ENCODE measurements around the gene KNSTRN.

Gene KNSTRN

DNA sequence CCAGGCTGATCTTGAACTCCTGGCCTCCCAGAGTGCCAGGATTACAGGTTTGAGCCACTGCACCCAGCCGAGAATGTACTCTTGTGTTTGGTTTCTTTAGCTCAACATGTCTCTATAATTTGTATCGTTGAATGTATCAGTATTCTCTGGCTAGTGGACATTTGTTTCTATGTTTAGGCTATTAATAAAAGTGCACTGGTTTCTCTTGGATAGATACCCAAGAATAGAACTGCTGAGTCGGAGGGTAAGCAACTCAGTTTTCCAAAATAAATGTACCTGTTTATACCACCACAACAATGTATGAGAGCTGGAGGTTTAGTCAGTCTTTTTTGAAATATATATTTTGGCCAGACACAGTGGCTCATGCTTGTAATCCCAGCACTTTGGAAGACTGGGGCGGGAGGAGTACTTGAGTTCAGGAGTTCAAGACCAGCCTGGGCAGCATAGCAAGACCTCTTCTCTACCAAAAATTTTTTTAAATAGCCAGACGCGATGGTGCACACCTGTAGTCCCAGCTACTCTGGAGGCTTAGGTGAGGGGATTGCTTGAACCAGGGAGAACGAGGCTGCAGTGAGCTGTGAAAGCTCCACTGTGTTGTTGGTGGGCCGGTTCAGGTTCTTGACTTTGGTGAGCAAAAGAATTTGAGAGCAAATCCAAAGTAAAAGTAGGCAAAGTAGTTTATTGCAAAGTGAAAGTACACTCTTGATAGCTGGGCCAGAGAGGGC lies 15.3 kb downstream of the KNSTRN start:
- DNase-seq (ENCODE audit: low read depth), result no peak

GRCh38 chr15:40398413-40398873 lies 15.9 kb downstream of the KNSTRN start:
- no peak for DNase-seq (ENCODE audit: low read depth)

DNA sequence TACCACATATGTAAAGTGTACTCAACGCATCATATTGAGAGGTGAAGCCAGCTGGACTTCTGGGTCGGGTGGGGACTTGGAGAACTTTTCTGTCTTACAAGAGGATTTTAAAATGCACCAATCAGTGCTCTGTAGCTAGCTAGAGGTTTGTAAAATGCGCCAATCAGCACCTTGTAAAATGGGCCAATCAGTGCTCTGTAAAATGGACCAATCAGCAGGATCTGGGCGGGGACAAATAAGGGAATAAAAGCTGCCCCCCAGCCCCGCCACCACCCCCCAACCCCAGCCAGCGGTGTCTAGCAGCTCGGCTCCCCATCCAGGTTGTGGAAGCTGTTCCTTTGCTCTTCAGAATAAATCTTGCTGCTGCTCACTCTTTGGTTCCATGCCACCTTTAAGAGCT lies 16.8 kb downstream of the KNSTRN start:
- DNase-seq (ENCODE audit: low read depth), result no peak

- DNase-seq (ENCODE audit: low read depth), result peak; percentile 81
Measured at GRCh38 chr15:40405501-40406381, 23.2 kb downstream of the KNSTRN start, which contains the start of gene IVD. Gene IVD, plus strand, starts transcription at chr15:40405795. Its CDS starts 33 bp downstream, at chr15:40405828.

- DNase-seq (ENCODE audit: low read depth), result no peak
Measured at GRCh38 chr15:40407330-40407990, 24.9 kb downstream of the KNSTRN start.

DNA sequence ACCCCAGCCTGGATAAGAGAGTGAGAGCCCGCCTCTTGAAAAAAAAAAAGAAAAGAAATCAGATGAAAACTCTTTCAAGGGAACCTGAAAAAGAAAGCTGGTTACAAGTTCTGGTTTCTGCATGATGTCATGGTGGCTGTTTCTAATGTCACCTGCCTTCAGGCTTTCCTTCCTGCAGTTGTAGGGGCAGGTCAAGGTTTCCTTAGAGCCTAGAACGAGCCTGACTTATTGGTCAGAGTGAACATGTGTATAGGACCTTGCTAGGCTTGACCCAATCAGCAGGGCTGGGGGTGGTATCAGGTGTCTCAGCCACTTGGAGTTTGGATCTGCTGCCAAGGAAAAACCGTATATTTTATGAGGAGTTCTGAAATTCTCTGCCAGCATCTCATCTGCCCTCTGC lies 26.8 kb downstream of the KNSTRN start:
- no peak for DNase-seq (ENCODE audit: low read depth)

GRCh38 chr15:40410476-40410875 lies 28.0 kb downstream of the KNSTRN start:
- DNase-seq (ENCODE audit: low read depth), result no peak

- no peak for DNase-seq (ENCODE audit: low read depth)
Measured at GRCh38 chr15:40412095-40412759, 29.7 kb downstream of the KNSTRN start.

- no peak for DNase-seq (ENCODE audit: low read depth)
Measured at GRCh38 chr15:40413036-40413435, 30.5 kb downstream of the KNSTRN start.

- no peak for DNase-seq (ENCODE audit: low read depth)
Measured at GRCh38 chr15:40414816-40415215, 32.3 kb downstream of the KNSTRN start.

GRCh38 chr15:40415226-40415625 lies 32.7 kb downstream of the KNSTRN start:
- no peak for DNase-seq (ENCODE audit: low read depth)

GRCh38 chr15:40416056-40416455 lies 33.5 kb downstream of the KNSTRN start:
- no peak for DNase-seq (ENCODE audit: low read depth)

GRCh38 chr15:40418126-40418525 lies 35.6 kb downstream of the KNSTRN start:
- no peak for DNase-seq (ENCODE audit: low read depth)

GRCh38 chr15:40420071-40420713 lies 37.7 kb downstream of the KNSTRN start:
- no peak for DNase-seq (ENCODE audit: low read depth)

GRCh38 chr15:40420793-40421192 lies 38.3 kb downstream of the KNSTRN start:
- no peak for DNase-seq (ENCODE audit: low read depth)

GRCh38 chr15:40421246-40422157 lies 39.0 kb downstream of the KNSTRN start:
- DNase-seq (ENCODE audit: low read depth), result peak; percentile 59

DNA sequence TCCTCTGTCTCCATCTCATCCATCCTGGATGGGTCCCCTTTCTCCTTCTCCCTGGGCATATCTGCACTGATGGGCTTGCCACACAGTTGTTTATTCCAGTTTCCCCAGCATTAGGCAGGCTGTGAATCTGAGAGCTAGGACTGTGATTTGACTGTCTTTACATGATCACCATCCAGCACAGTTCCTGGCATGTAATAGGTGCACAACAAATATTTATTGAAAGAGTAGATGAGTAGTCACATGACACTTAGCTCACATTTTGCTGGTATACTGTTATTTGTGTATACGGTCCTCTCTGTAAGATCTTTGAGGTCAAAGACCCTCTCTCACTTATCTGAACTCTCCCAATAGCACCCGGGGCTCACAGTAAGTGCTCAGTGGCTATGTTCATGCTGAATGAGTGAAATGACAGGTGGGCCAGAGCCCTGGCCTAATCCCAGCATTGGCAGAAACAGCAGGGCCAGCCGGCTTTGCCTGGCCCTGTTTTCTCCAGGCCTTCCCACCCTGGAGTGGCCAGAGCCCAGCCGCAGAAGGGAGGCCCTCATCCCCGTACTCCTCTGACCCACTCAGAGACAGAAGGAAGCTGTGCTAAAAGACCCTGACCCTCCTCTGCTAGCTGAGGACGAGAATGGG lies 42.1 kb downstream of the KNSTRN start:
- no peak for DNase-seq (ENCODE audit: low read depth)

DNA sequence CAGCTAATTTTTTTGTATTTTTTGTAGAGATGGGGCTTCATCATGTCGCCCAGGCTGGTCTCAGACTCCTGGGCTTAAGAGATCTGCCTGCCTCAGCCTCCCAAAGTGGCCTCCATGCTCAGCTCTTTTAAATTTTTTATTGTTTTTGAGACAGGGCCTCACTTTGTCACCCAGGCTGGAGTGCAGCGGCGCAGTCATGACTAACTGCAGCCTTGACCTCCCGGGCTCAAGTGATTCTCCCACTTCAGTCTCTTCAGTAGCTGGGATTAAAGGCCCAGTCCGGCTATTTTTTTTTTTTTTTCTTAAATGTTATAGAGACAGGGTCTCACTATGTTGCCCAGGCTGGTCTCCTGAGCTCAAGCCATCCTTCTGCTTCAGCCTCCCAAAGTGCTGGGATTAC lies 43.2 kb downstream of the KNSTRN start:
- no peak for DNase-seq (ENCODE audit: low read depth)

- no peak for DNase-seq (ENCODE audit: low read depth)
Measured at GRCh38 chr15:40427188-40427587, 44.7 kb downstream of the KNSTRN start.

- DNase-seq (ENCODE audit: low read depth), result no peak
Measured at GRCh38 chr15:40428185-40428584, 45.7 kb downstream of the KNSTRN start.

All from stimulated activated CD8-positive, alpha-beta memory T cell treated with anti-CD3 and anti-CD28 coated beads, Interleukin-7, amount 100 ng/mL, for 24 hours (primary cell).